H9 (cell line): ENCODE data around the gene KRTAP4-12. TPM values are rescaled to one million over a fixed set of nuclear protein-coding genes. Genes with fewer than 3 reads are reported as not detected.

ENCODE experiments used
- DNase-seq: peaks from one replicate; pipeline ENCODE4 v3.0.0-alpha.2; 2017
- H2AFZ ChIP-seq: one replicate; pipeline ENCODE4 v1.6.1; 2013; ENCODE audit warnings: mild to moderate bottlenecking, low read length, control low read depth, moderate library complexity
- H2AK5ac ChIP-seq: 2 replicates; pipeline ENCODE4 v1.6.1; 2013; ENCODE audit warnings: low read length, control low read depth, mixed read lengths; ENCODE audit not compliant: insufficient read length
- H2BK120ac ChIP-seq: one replicate; pipeline ENCODE4 v1.6.1; 2013; ENCODE audit warnings: low read depth, mild to moderate bottlenecking, low read length, control low read depth, inconsistent platforms; ENCODE audit not compliant: poor library complexity, severe bottlenecking
- H2BK12ac ChIP-seq: 2 replicates; pipeline ENCODE4 v1.6.1; 2013; ENCODE audit warnings: low read length, control low read depth, mixed read lengths, low read depth; ENCODE audit not compliant: insufficient read length
- H2BK15ac ChIP-seq: 2 replicates; pipeline ENCODE4 v1.6.1; 2013; ENCODE audit warnings: low read depth, low read length, control low read depth
- H2BK20ac ChIP-seq: one replicate; pipeline ENCODE4 v1.6.1; 2013; ENCODE audit warnings: low read depth, mild to moderate bottlenecking, low read length, control low read depth, inconsistent platforms; ENCODE audit not compliant: poor library complexity, severe bottlenecking
- H2BK5ac ChIP-seq: 2 replicates; pipeline ENCODE4 v1.6.1; 2013; ENCODE audit warnings: low read length, control low read depth, mixed read lengths; ENCODE audit not compliant: insufficient read length
- H3K14ac ChIP-seq: 2 replicates; pipeline ENCODE4 v1.6.1; 2013; ENCODE audit warnings: low read length, control low read depth; ENCODE audit not compliant: insufficient read depth
- H3K18ac ChIP-seq: 2 replicates; pipeline ENCODE4 v1.6.1; 2013; ENCODE audit warnings: low read depth, mild to moderate bottlenecking, mixed read lengths, low read length, control low read depth; ENCODE audit not compliant: insufficient read length
- H3K23ac ChIP-seq: 2 replicates; pipeline ENCODE4 v1.6.1; 2013; ENCODE audit warnings: low read length, control low read depth, mixed read lengths, low read depth; ENCODE audit not compliant: insufficient read length
- H3K23me2 ChIP-seq: 2 replicates; pipeline ENCODE4 v1.6.1; 2013; ENCODE audit warnings: low read depth, mild to moderate bottlenecking, mixed read lengths, low read length, control low read depth; ENCODE audit not compliant: insufficient read length, poor library complexity, severe bottlenecking
- H3K27ac ChIP-seq: 2 replicates; pipeline ENCODE4 v1.5.1; 2013; ENCODE audit warnings: low read length, control low read depth, mixed read lengths, low read depth; ENCODE audit not compliant: insufficient read length
- H3K27me3 ChIP-seq: 2 replicates; pipeline ENCODE4 v1.6.1; 2013; ENCODE audit warnings: low read length, control low read depth, inconsistent platforms; ENCODE audit not compliant: insufficient read depth
- H3K4ac ChIP-seq: 2 replicates; pipeline ENCODE4 v1.6.1; 2013; ENCODE audit warnings: low read depth, mild to moderate bottlenecking, control low read depth, inconsistent platforms, low read length, moderate library complexity
- H3K4me1 ChIP-seq: 2 replicates; pipeline ENCODE4 v1.6.1; 2013; ENCODE audit warnings: low read length, control low read depth, inconsistent platforms; ENCODE audit not compliant: insufficient read depth
- H3K4me2 ChIP-seq: 2 replicates; pipeline ENCODE4 v1.6.1; 2013; ENCODE audit warnings: low read length, control low read depth, mixed read lengths; ENCODE audit not compliant: insufficient read length, insufficient read depth
- H3K56ac ChIP-seq: 2 replicates; pipeline ENCODE4 v1.6.1; 2013; ENCODE audit warnings: low read depth, mild to moderate bottlenecking, mixed read lengths, low read length, control low read depth; ENCODE audit not compliant: insufficient read length
- H3K79me1 ChIP-seq: 2 replicates; pipeline ENCODE4 v1.6.1; 2013; ENCODE audit warnings: low read depth, mild to moderate bottlenecking, moderate library complexity, low read length, control low read depth, inconsistent platforms; ENCODE audit not compliant: insufficient read depth, poor library complexity, severe bottlenecking
- H3K79me2 ChIP-seq: 2 replicates; pipeline ENCODE4 v1.6.1; 2013; ENCODE audit warnings: low read length, control low read depth, inconsistent platforms; ENCODE audit not compliant: insufficient read depth
- H3K9ac ChIP-seq: 2 replicates; pipeline ENCODE4 v1.6.1; 2013; ENCODE audit warnings: low read length, control low read depth, mixed read lengths; ENCODE audit not compliant: insufficient read length; ENCODE audit errors: extremely low read depth
- H3K9me3 ChIP-seq: one replicate; pipeline ENCODE4 v1.6.1; 2013; ENCODE audit warnings: low read depth, low read length, inconsistent platforms; ENCODE audit not compliant: control insufficient read depth
- H3T11ph ChIP-seq: one replicate; pipeline ENCODE4 v1.6.1; 2013; ENCODE audit warnings: mild to moderate bottlenecking, low read length, control low read depth, inconsistent platforms
- H4K20me1 ChIP-seq: one replicate; pipeline ENCODE4 v1.6.1; 2013; ENCODE audit not compliant: control insufficient read depth, insufficient read length, insufficient read depth
- H4K5ac ChIP-seq: 2 replicates; pipeline ENCODE4 v1.6.1; 2013; ENCODE audit warnings: low read depth, mild to moderate bottlenecking, mixed read lengths, low read length, control low read depth; ENCODE audit not compliant: insufficient read length
- H4K8ac ChIP-seq: replicated peaks from 2 replicates; pipeline ENCODE4 v1.6.1; 2013; ENCODE audit warnings: low read length, control low read depth, mixed read lengths, low read depth; ENCODE audit not compliant: insufficient read length
- H4K91ac ChIP-seq: 2 replicates; pipeline ENCODE4 v1.6.1; 2013; ENCODE audit warnings: low read depth, mild to moderate bottlenecking, moderate library complexity, mixed read lengths, low read length, control low read depth; ENCODE audit not compliant: insufficient read length
- H3K27ac Mint-ChIP-seq, 3 experiments: 2 replicates in 2 of 3; 3 replicates in 1 of 3; pipeline ENCODE4 v1.8.0; 2020 to 2021; ENCODE audit warnings: mixed read lengths in 3 of 3, mild to moderate bottlenecking in 1 of 3, moderate library complexity in 1 of 3
- H3K27me3 Mint-ChIP-seq: 2 replicates; pipeline ENCODE4 v1.8.0; 2021; ENCODE audit warnings: low read depth, mild to moderate bottlenecking, moderate library complexity, mixed read lengths
- H3K36me3 Mint-ChIP-seq, 3 experiments: 2 replicates in 2 of 3; 3 replicates in 1 of 3; pipeline ENCODE4 v1.8.0; 2020 to 2021; ENCODE audit warnings: low read depth in 3 of 3, mixed read lengths in 3 of 3; ENCODE audit not compliant: insufficient read depth in 1 of 3
- H3K4me1 Mint-ChIP-seq, 2 experiments: 2 replicates each; pipeline ENCODE4 v1.8.0; 2020; ENCODE audit warnings: mixed read lengths in 2 of 2
- H3K4me3 Mint-ChIP-seq, 2 experiments: 2 replicates in 1 of 2; 3 replicates in 1 of 2; pipeline ENCODE4 v1.8.0; 2020 to 2021; ENCODE audit warnings: mild to moderate bottlenecking in 2 of 2, mixed read lengths in 2 of 2, moderate library complexity in 1 of 2
- H3K9me3 Mint-ChIP-seq, 2 experiments: 2 replicates in 1 of 2; 3 replicates in 1 of 2; pipeline ENCODE4 v1.8.0; 2020; ENCODE audit warnings: mild to moderate bottlenecking in 2 of 2, mixed read lengths in 2 of 2, moderate library complexity in 1 of 2
- WGBS: extraction: QIAGEN DNeasy Blood & Tissue Kit; methylation state at CpG from one replicate; pipeline ENCODE4 v1.1.7; 2013; ENCODE audit warnings: missing lambda C conversion rate, low lambda C conversion rate, mixed read lengths; ENCODE audit not compliant: insufficient read length; ENCODE audit errors: extremely low coverage; 5-methylcytosine and 5-hydroxymethylcytosine counted together
- total RNA-seq: library from RNA; stranded (reverse); gene quantifications from 2 replicates; pipeline ENCODE4 v1.2.1, GENCODE V29; 2021
- TF ChIP-seq, protein P1 (sequence below): fragments of 200-600 bp; sonication (generic); conservative IDR thresholded peaks from 3 replicates; pipeline ENCODE4 v1.8.0; 2021; ENCODE audit warnings: antibody characterized with exemption, mild to moderate bottlenecking

Gene KRTAP4-12
- total RNA-seq, 1 experiment from 2014 or later: not detected

DNA sequence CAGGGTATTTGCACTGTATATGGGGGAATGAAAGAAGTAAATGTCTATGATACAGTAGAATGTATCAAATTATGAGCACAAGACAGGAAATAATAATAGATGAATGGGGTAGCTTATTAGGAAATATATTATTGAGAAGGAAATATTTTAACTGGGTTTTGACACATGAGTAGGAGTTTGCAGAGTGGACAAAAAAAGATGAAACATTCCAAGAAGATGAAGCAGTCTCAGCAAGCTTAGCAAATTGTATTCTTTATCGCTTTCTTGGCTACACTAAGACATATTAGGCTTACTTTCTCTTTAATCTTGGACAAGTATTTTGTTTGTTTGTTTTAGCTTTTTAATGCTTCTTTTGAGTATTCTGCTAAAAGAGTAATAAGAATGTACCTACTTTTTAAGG lies 20.1 kb downstream of the KRTAP4-12 start:
- peaks cover 1% of the 10 kb centered on the region; the same call in 1 of the 2 replicates for H3K27me3 Mint-ChIP-seq
- Histone ChIP-seq H2BK20ac (no peak overlapping the region), H3K23me2 (no peaks in the 10 kb centered on the region), H3K56ac (no peak overlapping the region), H3K27ac (no peak overlapping the region), H3K9me3 (no peaks in the 10 kb centered on the region), H3K79me2 (no peaks in the 10 kb centered on the region), H3K23ac (no peak overlapping the region), H3K79me1 (no peaks in the 10 kb centered on the region), H3K4me1 (peaks cover 6% of the 10 kb centered on the region; the same call in 1 of the 2 replicates), H2BK5ac (no peak overlapping the region), H3K27me3 (no peaks in the 10 kb centered on the region), H3K4me2 (no peak overlapping the region), H4K20me1 (no peaks in the 10 kb centered on the region), H2BK12ac (no peak overlapping the region), H3T11ph (no peak overlapping the region), H3K9ac (no peak overlapping the region), H2AFZ (no peak overlapping the region), H2BK15ac (no peak overlapping the region), H3K14ac (no peak overlapping the region), H4K8ac (no peak overlapping the region), H3K18ac (no peak overlapping the region), H3K4ac (no peak overlapping the region), H2BK120ac (no peak overlapping the region), H4K91ac (no peak overlapping the region), H2AK5ac (no peak overlapping the region), H4K5ac (no peak overlapping the region)
- no CpG with 5 or more reads among the region's 1 CpG for WGBS
- DNase-seq: no peak
- peaks cover 3 to 5% of the 10 kb centered on the region in 2 experiments; a peak in 4 of 5 replicates for H3K9me3 Mint-ChIP-seq
- H3K27ac Mint-ChIP-seq: no peak overlapping the region
- H3K4me3 Mint-ChIP-seq: no peak overlapping the region
- peaks cover 4% of the 10 kb centered on the region in 3 experiments; a peak in 5 of 7 replicates for H3K36me3 Mint-ChIP-seq
- TF ChIP-seq, protein P1, sequence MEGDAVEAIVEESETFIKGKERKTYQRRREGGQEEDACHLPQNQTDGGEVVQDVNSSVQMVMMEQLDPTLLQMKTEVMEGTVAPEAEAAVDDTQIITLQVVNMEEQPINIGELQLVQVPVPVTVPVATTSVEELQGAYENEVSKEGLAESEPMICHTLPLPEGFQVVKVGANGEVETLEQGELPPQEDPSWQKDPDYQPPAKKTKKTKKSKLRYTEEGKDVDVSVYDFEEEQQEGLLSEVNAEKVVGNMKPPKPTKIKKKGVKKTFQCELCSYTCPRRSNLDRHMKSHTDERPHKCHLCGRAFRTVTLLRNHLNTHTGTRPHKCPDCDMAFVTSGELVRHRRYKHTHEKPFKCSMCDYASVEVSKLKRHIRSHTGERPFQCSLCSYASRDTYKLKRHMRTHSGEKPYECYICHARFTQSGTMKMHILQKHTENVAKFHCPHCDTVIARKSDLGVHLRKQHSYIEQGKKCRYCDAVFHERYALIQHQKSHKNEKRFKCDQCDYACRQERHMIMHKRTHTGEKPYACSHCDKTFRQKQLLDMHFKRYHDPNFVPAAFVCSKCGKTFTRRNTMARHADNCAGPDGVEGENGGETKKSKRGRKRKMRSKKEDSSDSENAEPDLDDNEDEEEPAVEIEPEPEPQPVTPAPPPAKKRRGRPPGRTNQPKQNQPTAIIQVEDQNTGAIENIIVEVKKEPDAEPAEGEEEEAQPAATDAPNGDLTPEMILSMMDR: no peak
- H3K4me1 Mint-ChIP-seq: peaks cover 52% of the 10 kb centered on the region in 2 experiments
